DOHH2 (cell line): ENCODE measurements around the gene NEK1.
A peak's percentile ranks its signal among the peaks of the same experiment; 100 is the strongest.

Experiments used
- H3F3A ChIP-seq: fragments of 200-600 bp; sonication (generic), shearing (Covaris generic); 2 replicates; pipeline ENCODE4 v1.6.0; 2016; ENCODE audit warnings: antibody characterized with exemption, mild to moderate bottlenecking; ENCODE audit not compliant: control insufficient read depth, insufficient read depth
- H3K27ac ChIP-seq: fragments of 200-600 bp; sonication (generic); 2 replicates; pipeline ENCODE4 v1.5.1; 2014; ENCODE audit warnings: low read depth, mild to moderate bottlenecking, low read length, moderate library complexity
- H3K27me3 ChIP-seq: fragments of 200-600 bp; sonication (generic); 2 replicates; pipeline ENCODE4 v1.6.1; 2014; ENCODE audit warnings: mild to moderate bottlenecking, low read length, mixed read lengths; ENCODE audit not compliant: control insufficient read depth
- H3K36me3 ChIP-seq: fragments of 200-600 bp; sonication (generic); 2 replicates; pipeline ENCODE4 v1.6.1; 2014; ENCODE audit warnings: mild to moderate bottlenecking, low read length, moderate library complexity, mixed read lengths; ENCODE audit not compliant: control insufficient read depth
- H3K4me1 ChIP-seq: fragments of 200-600 bp; sonication (generic); 2 replicates; pipeline ENCODE4 v1.6.1; 2014; ENCODE audit warnings: mild to moderate bottlenecking, low read length, mixed read lengths; ENCODE audit not compliant: control insufficient read depth
- H3K4me2 ChIP-seq: fragments of 200-600 bp; sonication (generic); 2 replicates; pipeline ENCODE4 v1.6.0; 2014; ENCODE audit warnings: mild to moderate bottlenecking, low read length, moderate library complexity
- H3K4me3 ChIP-seq: fragments of 200-600 bp; sonication (generic); 2 replicates; pipeline ENCODE4 v1.5.1; 2014; ENCODE audit warnings: mild to moderate bottlenecking, low read length, mixed read lengths
- H3K79me2 ChIP-seq: fragments of 200-600 bp; sonication (generic); 2 replicates; pipeline ENCODE4 v1.6.1; 2014; ENCODE audit warnings: mild to moderate bottlenecking, low read length, mixed read lengths; ENCODE audit not compliant: control insufficient read depth
- H3K9me2 ChIP-seq: fragments of 200-600 bp; sonication (generic); replicated peaks from 2 replicates; pipeline ENCODE4 v1.6.1; 2014; ENCODE audit warnings: mild to moderate bottlenecking, low read length, mixed read lengths; ENCODE audit not compliant: control insufficient read depth
- H3K9me3 ChIP-seq: fragments of 200-600 bp; sonication (generic); 2 replicates; pipeline ENCODE4 v1.6.1; 2014; ENCODE audit warnings: antibody characterized with exemption, low read length, mixed read lengths; ENCODE audit not compliant: control insufficient read depth, insufficient read depth
- H4K20me1 ChIP-seq: fragments of 200-600 bp; sonication (generic); 2 replicates; pipeline ENCODE4 v1.6.0; 2014; ENCODE audit warnings: low read depth, mild to moderate bottlenecking, antibody characterized with exemption, low read length, moderate library complexity; ENCODE audit not compliant: control insufficient read depth, insufficient read depth
- CTCF ChIP-seq: fragments of 200-600 bp; sonication (generic); IDR thresholded peaks from one replicate; pipeline ENCODE4 v1.5.1; 2014; ENCODE audit warnings: antibody characterized with exemption, mild to moderate bottlenecking, low read depth, low read length; ENCODE audit not compliant: poor library complexity, severe bottlenecking
- EZH2phosphoT487 ChIP-seq: fragments of 200-600 bp; sonication (generic); IDR thresholded peaks from 2 replicates; pipeline ENCODE4 v1.6.1; 2017; ENCODE audit warnings: borderline replicate concordance, mild to moderate bottlenecking, antibody characterized with exemption, low read length, moderate library complexity, mixed read lengths

The NEK1 gene

GRCh38 chr4:169622566-169622965 is 10.2 kb upstream of the NEK1 start:
- H3K9me2 ChIP-seq: no peaks in the 10 kb centered on the region
- H4K20me1 ChIP-seq: no peaks in the 10 kb centered on the region; the same call in 1 of the 2 replicates
- H3K27me3 ChIP-seq: no peaks in the 10 kb centered on the region
- peaks cover 21% of the 10 kb centered on the region for H3K36me3 ChIP-seq
- peak overlapping the region; percentile 85 for H3K4me3 ChIP-seq
- peaks cover 76% of the 10 kb centered on the region for H3K79me2 ChIP-seq
- H3K9me3 ChIP-seq: no peaks in the 10 kb centered on the region
- TF ChIP-seq EZH2phosphoT487 (no peak), CTCF (no peak)
- H3F3A ChIP-seq: peaks cover 6% of the 10 kb centered on the region
- peak overlapping the region; percentile 74 for H3K4me2 ChIP-seq
- peak overlapping the region; percentile 90 for H3K27ac ChIP-seq
- H3K4me1 ChIP-seq: peaks cover 37% of the 10 kb centered on the region

DNA sequence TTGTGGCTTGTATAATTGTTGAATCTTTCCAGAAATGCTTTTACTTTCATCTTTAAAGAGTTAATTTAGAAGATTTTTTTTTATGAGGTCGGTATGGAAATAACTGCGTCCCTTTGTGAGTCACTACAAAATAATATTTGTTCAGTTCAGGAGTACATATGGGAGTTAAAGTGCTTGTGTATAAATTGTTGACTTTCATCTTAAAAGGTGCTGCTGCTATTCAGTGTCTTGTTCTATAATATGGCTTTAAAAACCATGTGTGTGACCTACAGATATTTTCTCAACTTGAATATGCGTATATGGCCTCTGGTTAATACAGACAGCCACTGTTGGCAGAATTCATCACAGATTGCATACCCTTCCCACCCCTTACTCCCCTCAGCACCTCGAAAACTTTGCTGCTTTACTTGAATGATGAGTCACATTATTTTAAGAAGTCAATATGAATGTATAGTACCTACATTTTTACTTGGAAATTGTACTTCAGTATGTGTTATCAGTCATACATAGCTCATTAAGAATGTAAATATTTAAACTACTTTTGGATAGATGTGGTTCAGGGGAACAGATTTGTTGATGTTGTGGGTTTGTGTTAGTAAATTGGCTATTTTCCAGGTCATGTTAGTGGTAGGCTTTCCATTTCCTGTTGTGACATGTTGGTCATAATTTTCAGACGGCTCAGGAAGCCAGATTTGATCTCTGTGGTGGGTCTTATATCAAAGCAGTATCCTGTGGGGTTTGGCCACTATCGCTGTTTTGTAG is 9.5 kb upstream of the NEK1 start:
- peaks cover 69% of the 10 kb centered on the region for H3K79me2 ChIP-seq
- H3K4me2 ChIP-seq: peak overlapping the region; percentile 74
- no peaks in the 10 kb centered on the region for H3K27me3 ChIP-seq
- TF ChIP-seq EZH2phosphoT487 (no peak), CTCF (no peak)
- no peaks in the 10 kb centered on the region; the same call in 1 of the 2 replicates for H4K20me1 ChIP-seq
- no peaks in the 10 kb centered on the region for H3K9me2 ChIP-seq
- no peaks in the 10 kb centered on the region for H3K9me3 ChIP-seq
- H3K4me1 ChIP-seq: peaks cover 32% of the 10 kb centered on the region
- H3K27ac ChIP-seq: peak overlapping the region; percentile 90
- peak overlapping the region; percentile 85 for H3K4me3 ChIP-seq
- H3F3A ChIP-seq: peaks cover 9% of the 10 kb centered on the region
- peaks cover 16% of the 10 kb centered on the region for H3K36me3 ChIP-seq

- peak overlapping the region; percentile 90 for H3K27ac ChIP-seq
- H3K4me3 ChIP-seq: peak overlapping the region; percentile 85
- peaks cover 59% of the 10 kb centered on the region for H3K79me2 ChIP-seq
- peaks cover 32% of the 10 kb centered on the region for H3K4me1 ChIP-seq
- TF ChIP-seq CTCF (no peak), EZH2phosphoT487 (no peak)
- H3K4me2 ChIP-seq: peak overlapping the region; percentile 74
- H3F3A ChIP-seq: peaks cover 11% of the 10 kb centered on the region
- H3K9me3 ChIP-seq: no peaks in the 10 kb centered on the region
- H3K27me3 ChIP-seq: no peaks in the 10 kb centered on the region
- H3K36me3 ChIP-seq: peaks cover 16% of the 10 kb centered on the region
- H4K20me1 ChIP-seq: no peaks in the 10 kb centered on the region; the same call in 1 of the 2 replicates
- no peaks in the 10 kb centered on the region for H3K9me2 ChIP-seq
These were observed 8.5 kb upstream of the NEK1 start for GRCh38 chr4:169620880-169621248.
